ENCODE measurements around the gene ANTXR2. TPM values are rescaled to one million over a fixed set of nuclear protein-coding genes. Genes with fewer than 3 reads are reported as not detected.
A peak's percentile ranks its signal among the peaks of the same experiment; 100 is the strongest.

ANTXR2 gene
- total and polyA plus RNA-seq, 2 of the 13 experiments (the other 11 are each of a cell fraction or from before 2014, with no cell fraction given): 4.6 to 14.5 TPM

DNA sequence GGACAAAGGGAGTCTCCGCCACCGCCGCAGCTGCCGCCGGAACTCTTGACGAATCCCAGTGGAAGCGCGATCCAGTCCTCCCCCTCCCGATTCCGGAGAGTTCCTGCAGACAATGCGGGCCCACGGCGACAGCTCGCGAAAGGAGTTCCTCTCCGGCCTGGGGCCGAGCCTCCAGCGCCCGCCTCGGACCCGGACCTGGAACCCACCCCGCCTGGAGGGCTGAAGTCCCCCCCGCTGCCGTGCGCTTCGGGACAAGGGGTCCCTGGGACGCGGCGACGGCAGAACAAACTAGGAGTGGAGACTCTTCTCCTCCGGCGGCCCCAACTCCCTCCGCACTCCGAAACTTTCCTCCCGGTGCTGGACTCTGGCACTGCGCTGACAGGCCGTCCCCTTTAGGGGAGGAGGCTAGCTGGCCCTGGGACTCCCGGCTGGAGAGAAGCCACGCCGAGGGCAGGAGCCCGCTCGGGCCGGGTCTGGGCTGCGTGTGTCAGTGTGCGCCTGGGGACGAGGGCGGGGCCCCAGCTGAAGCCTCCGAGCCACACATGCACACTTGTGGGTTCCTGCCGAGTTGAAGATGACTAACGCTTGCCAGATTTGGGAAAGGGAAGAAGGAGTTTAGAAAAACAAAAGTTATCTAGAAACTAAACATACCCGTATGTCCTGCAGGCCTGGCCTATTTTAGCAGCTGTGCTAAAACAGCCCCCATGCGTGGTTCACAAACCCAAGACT is at the start of gene ANTXR2 (continued):
- TF ChIP-seq, protein P1, sequence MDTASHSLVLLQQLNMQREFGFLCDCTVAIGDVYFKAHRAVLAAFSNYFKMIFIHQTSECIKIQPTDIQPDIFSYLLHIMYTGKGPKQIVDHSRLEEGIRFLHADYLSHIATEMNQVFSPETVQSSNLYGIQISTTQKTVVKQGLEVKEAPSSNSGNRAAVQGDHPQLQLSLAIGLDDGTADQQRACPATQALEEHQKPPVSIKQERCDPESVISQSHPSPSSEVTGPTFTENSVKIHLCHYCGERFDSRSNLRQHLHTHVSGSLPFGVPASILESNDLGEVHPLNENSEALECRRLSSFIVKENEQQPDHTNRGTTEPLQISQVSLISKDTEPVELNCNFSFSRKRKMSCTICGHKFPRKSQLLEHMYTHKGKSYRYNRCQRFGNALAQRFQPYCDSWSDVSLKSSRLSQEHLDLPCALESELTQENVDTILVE (CRISPR knock-in tag; IDR thresholded peaks at IDR 0.05): peak; percentile 61; the same call in 1 of the 2 replicates
- TF ChIP-seq MTA1 (CRISPR knock-in tag; IDR thresholded peaks at IDR 0.05; ENCODE audit: borderline replicate concordance) (peak; percentile 43; the same call in 1 of the 2 replicates), TRIM24 (CRISPR knock-in tag; IDR thresholded peaks at IDR 0.05) (no peak), ZNF605 (CRISPR knock-in tag; IDR thresholded peaks at IDR 0.05) (no peak; the same call in 1 of the 2 replicates), ZNF503 (CRISPR knock-in tag; IDR thresholded peaks at IDR 0.05) (no peak), HOXD1 (CRISPR knock-in tag; IDR thresholded peaks at IDR 0.05) (no peak), ZNF10 (CRISPR knock-in tag; IDR thresholded peaks at IDR 0.05; ENCODE audit: borderline replicate concordance, low read depth) (no peak), ZFP36L1 (CRISPR knock-in tag; IDR thresholded peaks at IDR 0.05) (no peak), HNRNPUL1 (IDR thresholded peaks at IDR 0.05; ENCODE audit: low read depth, low read length) (no peak), ZNF530 (CRISPR knock-in tag; IDR thresholded peaks at IDR 0.05; ENCODE audit: low read depth) (no peak), ZBTB10 (CRISPR knock-in tag; IDR thresholded peaks at IDR 0.05; ENCODE audit: borderline replicate concordance) (no peak), TAF15 (IDR thresholded peaks at IDR 0.05; ENCODE audit: low read depth, low read length, poor library complexity, severe bottlenecking) (peak; percentile 42), CENPX (CRISPR knock-in tag; IDR thresholded peaks at IDR 0.05) (no peak), MAZ (IDR thresholded peaks at IDR 0.05; ENCODE audit: borderline replicate concordance, low read depth, low read length) (peak; percentile 12; the same call in 1 of the 2 replicates), MAZ (CRISPR knock-in tag; IDR thresholded peaks at IDR 0.05; ENCODE audit: low read depth) (no peak; the same call in 1 of the 2 replicates), JUND (CRISPR knock-in tag; IDR thresholded peaks at IDR 0.05) (no peak), CBX5 (CRISPR knock-in tag; IDR thresholded peaks at IDR 0.05; ENCODE audit: borderline replicate concordance) (no peak), ZNF781 (CRISPR knock-in tag; IDR thresholded peaks at IDR 0.05; ENCODE audit: borderline replicate concordance, not compliant biosample characterization) (peak; percentile 74), SIX4 (CRISPR knock-in tag; IDR thresholded peaks at IDR 0.05) (no peak), ZNF124 (CRISPR knock-in tag; IDR thresholded peaks at IDR 0.05) (no peak), PHF5A (CRISPR knock-in tag; IDR thresholded peaks at IDR 0.05; ENCODE audit: low read depth, unreplicated experiment) (no peak)
- TF ChIP-seq, protein P2, sequence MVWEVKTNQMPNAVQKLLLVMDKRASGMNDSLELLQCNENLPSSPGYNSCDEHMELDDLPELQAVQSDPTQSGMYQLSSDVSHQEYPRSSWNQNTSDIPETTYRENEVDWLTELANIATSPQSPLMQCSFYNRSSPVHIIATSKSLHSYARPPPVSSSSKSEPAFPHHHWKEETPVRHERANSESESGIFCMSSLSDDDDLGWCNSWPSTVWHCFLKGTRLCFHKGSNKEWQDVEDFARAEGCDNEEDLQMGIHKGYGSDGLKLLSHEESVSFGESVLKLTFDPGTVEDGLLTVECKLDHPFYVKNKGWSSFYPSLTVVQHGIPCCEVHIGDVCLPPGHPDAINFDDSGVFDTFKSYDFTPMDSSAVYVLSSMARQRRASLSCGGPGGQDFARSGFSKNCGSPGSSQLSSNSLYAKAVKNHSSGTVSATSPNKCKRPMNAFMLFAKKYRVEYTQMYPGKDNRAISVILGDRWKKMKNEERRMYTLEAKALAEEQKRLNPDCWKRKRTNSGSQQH (CRISPR knock-in tag; IDR thresholded peaks at IDR 0.05; ENCODE audit: low read depth): no peak

All from HepG2 (cell line).